ENCODE measurements around the gene PDE4D. TPM values are rescaled to one million over a fixed set of nuclear protein-coding genes. Genes with fewer than 3 reads are reported as not detected.

Gene PDE4D
- total RNA-seq, 2 experiments from 2014 or later = 164 to 175 TPM

- H3K9me3 Mint-ChIP-seq = no peaks in the 10 kb centered on the region
- ATAC-seq (ENCODE audit: poor library complexity) = no peak
- no peak overlapping the region for H3K27ac Mint-ChIP-seq
- ChIA-PET POLR2A (no interaction called here), CTCF (no interaction called here)
- Histone ChIP-seq H3K27me3 (ENCODE audit: control insufficient read depth in 1 of 2, insufficient read depth in 2 of 2, low read length in 2 of 2) (no peaks in the 10 kb centered on the region), H3K9me3 (ENCODE audit: control insufficient read depth in 1 of 2, insufficient read depth in 1 of 2, low read length in 2 of 2) (no peaks in the 10 kb centered on the region), H3K36me3 (ENCODE audit: insufficient read depth, low read length) (no peaks in the 10 kb centered on the region), H3K4me3 (ENCODE audit: low read length) (no peak overlapping the region), H3K27ac (ENCODE audit: low read depth in 1 of 2, low read length in 2 of 2) (no peak overlapping the region), H3K4me1 (ENCODE audit: insufficient read depth, low read length) (no peaks in the 10 kb centered on the region)
- no peak for TF ChIP-seq CTCF (IDR thresholded peaks at IDR 0.05)
- peaks cover 15% of the 10 kb centered on the region for H3K27me3 Mint-ChIP-seq
- no peak overlapping the region for H3K4me3 Mint-ChIP-seq
- peak in 1 of 14 experiments; percentile 3 for DNase-seq
- H3K36me3 Mint-ChIP-seq (ENCODE audit: low read depth) = no peaks in the 10 kb centered on the region
- no peaks in the 10 kb centered on the region for H3K4me1 Mint-ChIP-seq (ENCODE audit: low read depth)
- intact Hi-C loops (cut with DNase I, micrococcal nuclease) = no loop called here
Measured at GRCh38 chr5:59356813-59357380, 536.6 kb downstream of the PDE4D start.

GRCh38 chr5:59354811-59355210, 538.7 kb downstream of the PDE4D start:
- no peak overlapping the region for H3K4me3 Mint-ChIP-seq
- Histone ChIP-seq H3K4me1 (ENCODE audit: insufficient read depth, low read length) (no peaks in the 10 kb centered on the region), H3K36me3 (ENCODE audit: insufficient read depth, low read length) (no peaks in the 10 kb centered on the region), H3K9me3 (ENCODE audit: control insufficient read depth in 1 of 2, insufficient read depth in 1 of 2, low read length in 2 of 2) (no peaks in the 10 kb centered on the region), H3K27me3 (ENCODE audit: control insufficient read depth in 1 of 2, insufficient read depth in 2 of 2, low read length in 2 of 2) (peaks cover 0 to 3% of the 10 kb centered on the region in 2 experiments), H3K27ac (ENCODE audit: low read depth in 1 of 2, low read length in 2 of 2) (no peak overlapping the region), H3K4me3 (ENCODE audit: low read length) (no peak overlapping the region)
- H3K36me3 Mint-ChIP-seq (ENCODE audit: low read depth) = no peaks in the 10 kb centered on the region
- TF ChIP-seq CTCF (IDR thresholded peaks at IDR 0.05) = no peak
- no peak for DNase-seq
- ChIA-PET CTCF (interaction anchor here (1.3 kb wide), 1 partner anchor 12 kb away, joined by 7 read pairs; no protein-coding TSS in a partner anchor), POLR2A (no interaction called here)
- H3K27ac Mint-ChIP-seq = no peak overlapping the region
- no peaks in the 10 kb centered on the region for H3K9me3 Mint-ChIP-seq
- intact Hi-C loops (cut with DNase I, micrococcal nuclease) = no loop called here
- peaks cover 14% of the 10 kb centered on the region for H3K27me3 Mint-ChIP-seq
- H3K4me1 Mint-ChIP-seq (ENCODE audit: low read depth) = no peaks in the 10 kb centered on the region
- no peak for ATAC-seq (ENCODE audit: poor library complexity)

GRCh38 chr5:59354274-59354673, 539.3 kb downstream of the PDE4D start:
- H3K4me3 Mint-ChIP-seq = no peak overlapping the region
- CTCF ChIA-PET = interaction anchor here (0.9 to 1.1 kb wide), 2 partner anchors 90 to 166 kb away, joined by 3 read pairs; no protein-coding TSS in a partner anchor
- ATAC-seq (ENCODE audit: poor library complexity) = no peak
- no peaks in the 10 kb centered on the region for H3K9me3 Mint-ChIP-seq
- no peak overlapping the region for H3K4me3 ChIP-seq (ENCODE audit: low read length)
- no peaks in the 10 kb centered on the region for H3K4me1 ChIP-seq (ENCODE audit: insufficient read depth, low read length)
- no peak for DNase-seq
- TF ChIP-seq CTCF (IDR thresholded peaks at IDR 0.05) = no peak
- H3K36me3 Mint-ChIP-seq (ENCODE audit: low read depth) = no peaks in the 10 kb centered on the region
- POLR2A ChIA-PET = no interaction called here
- no peak overlapping the region for H3K27ac Mint-ChIP-seq
- no peaks in the 10 kb centered on the region for H3K36me3 ChIP-seq (ENCODE audit: insufficient read depth, low read length)
- intact Hi-C loops (cut with DNase I, micrococcal nuclease) = no loop called here
- no peaks in the 10 kb centered on the region for H3K9me3 ChIP-seq (ENCODE audit: control insufficient read depth in 1 of 2, insufficient read depth in 1 of 2, low read length in 2 of 2)
- H3K27ac ChIP-seq (ENCODE audit: low read depth in 1 of 2, low read length in 2 of 2) = no peak overlapping the region
- H3K27me3 Mint-ChIP-seq = peaks cover 13% of the 10 kb centered on the region
- H3K4me1 Mint-ChIP-seq (ENCODE audit: low read depth) = no peaks in the 10 kb centered on the region
- H3K27me3 ChIP-seq (ENCODE audit: control insufficient read depth in 1 of 2, insufficient read depth in 2 of 2, low read length in 2 of 2) = peaks cover 0 to 3% of the 10 kb centered on the region in 2 experiments
